PC-9 (cell line): ENCODE data around the gene SLC25A21.

Experiments
- CTCF ChIP-seq: fragments of 200-600 bp; sonication (generic); conservative IDR thresholded peaks from 2 replicates; pipeline ENCODE4 v1.6.1; 2017; ENCODE audit warnings: mixed run types, antibody characterized with exemption, mild to moderate bottlenecking, moderate library complexity
- EZH2 ChIP-seq: fragments of 200-600 bp; sonication (generic); IDR thresholded peaks from 2 replicates; pipeline ENCODE4 v1.8.0; 2017; ENCODE audit warnings: antibody characterized with exemption, low read depth

- TF ChIP-seq CTCF = no peak
- no peak for TF ChIP-seq EZH2
These were observed 327.8 kb downstream of the SLC25A21 start for GRCh38 chr14:36844443-36845195.
